ENCODE measurements around the gene TNFRSF1A.

TNFRSF1A gene

DNA sequence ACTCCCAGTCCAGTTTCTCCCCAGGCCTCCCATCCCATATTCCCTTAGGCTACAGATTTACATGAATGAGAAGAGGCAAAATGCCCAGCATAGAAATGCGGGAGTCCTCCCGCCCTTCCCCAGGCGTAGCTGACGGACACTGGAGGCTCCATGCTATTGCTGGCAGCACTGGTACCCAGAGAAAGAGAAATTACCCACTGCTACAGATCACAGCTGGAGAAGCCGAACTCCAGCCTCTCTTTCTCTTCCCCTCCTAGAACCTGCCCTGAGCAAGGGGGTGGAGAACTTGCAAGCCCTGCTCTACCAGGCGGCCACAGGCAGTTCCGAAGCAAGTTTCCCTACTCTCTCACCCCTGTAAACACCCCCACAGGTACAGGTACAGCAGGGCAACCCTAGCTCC is 45.7 kb upstream of the TNFRSF1A start:
- Histone ChIP-seq H3K27ac (replicated peaks) (no peak overlapping the region), H3K27me3 (ENCODE audit: insufficient read depth, poor library complexity, severe bottlenecking) (no peaks in the 10 kb centered on the region), H3K4me3 (replicated peaks; ENCODE audit: insufficient read depth, low read length) (no peak overlapping the region)
- DNase-seq (ENCODE audit: low read depth in 1 of 2, low spot score in 1 of 2) = no peak
- TF ChIP-seq POLR2AphosphoS5 (IDR thresholded peaks at IDR 0.05; ENCODE audit: low read depth) (no peak), SPI1 (IDR thresholded peaks at IDR 0.05; ENCODE audit: borderline replicate concordance, low read depth) (no peak), GABPA (IDR thresholded peaks at IDR 0.05; ENCODE audit: low read depth) (no peak)
- TF ChIP-seq, protein P1, sequence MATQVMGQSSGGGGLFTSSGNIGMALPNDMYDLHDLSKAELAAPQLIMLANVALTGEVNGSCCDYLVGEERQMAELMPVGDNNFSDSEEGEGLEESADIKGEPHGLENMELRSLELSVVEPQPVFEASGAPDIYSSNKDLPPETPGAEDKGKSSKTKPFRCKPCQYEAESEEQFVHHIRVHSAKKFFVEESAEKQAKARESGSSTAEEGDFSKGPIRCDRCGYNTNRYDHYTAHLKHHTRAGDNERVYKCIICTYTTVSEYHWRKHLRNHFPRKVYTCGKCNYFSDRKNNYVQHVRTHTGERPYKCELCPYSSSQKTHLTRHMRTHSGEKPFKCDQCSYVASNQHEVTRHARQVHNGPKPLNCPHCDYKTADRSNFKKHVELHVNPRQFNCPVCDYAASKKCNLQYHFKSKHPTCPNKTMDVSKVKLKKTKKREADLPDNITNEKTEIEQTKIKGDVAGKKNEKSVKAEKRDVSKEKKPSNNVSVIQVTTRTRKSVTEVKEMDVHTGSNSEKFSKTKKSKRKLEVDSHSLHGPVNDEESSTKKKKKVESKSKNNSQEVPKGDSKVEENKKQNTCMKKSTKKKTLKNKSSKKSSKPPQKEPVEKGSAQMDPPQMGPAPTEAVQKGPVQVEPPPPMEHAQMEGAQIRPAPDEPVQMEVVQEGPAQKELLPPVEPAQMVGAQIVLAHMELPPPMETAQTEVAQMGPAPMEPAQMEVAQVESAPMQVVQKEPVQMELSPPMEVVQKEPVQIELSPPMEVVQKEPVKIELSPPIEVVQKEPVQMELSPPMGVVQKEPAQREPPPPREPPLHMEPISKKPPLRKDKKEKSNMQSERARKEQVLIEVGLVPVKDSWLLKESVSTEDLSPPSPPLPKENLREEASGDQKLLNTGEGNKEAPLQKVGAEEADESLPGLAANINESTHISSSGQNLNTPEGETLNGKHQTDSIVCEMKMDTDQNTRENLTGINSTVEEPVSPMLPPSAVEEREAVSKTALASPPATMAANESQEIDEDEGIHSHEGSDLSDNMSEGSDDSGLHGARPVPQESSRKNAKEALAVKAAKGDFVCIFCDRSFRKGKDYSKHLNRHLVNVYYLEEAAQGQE (IDR thresholded peaks at IDR 0.05; ENCODE audit: insufficient replicate concordance, low read depth) = no peak
- TF ChIP-seq, protein P2, sequence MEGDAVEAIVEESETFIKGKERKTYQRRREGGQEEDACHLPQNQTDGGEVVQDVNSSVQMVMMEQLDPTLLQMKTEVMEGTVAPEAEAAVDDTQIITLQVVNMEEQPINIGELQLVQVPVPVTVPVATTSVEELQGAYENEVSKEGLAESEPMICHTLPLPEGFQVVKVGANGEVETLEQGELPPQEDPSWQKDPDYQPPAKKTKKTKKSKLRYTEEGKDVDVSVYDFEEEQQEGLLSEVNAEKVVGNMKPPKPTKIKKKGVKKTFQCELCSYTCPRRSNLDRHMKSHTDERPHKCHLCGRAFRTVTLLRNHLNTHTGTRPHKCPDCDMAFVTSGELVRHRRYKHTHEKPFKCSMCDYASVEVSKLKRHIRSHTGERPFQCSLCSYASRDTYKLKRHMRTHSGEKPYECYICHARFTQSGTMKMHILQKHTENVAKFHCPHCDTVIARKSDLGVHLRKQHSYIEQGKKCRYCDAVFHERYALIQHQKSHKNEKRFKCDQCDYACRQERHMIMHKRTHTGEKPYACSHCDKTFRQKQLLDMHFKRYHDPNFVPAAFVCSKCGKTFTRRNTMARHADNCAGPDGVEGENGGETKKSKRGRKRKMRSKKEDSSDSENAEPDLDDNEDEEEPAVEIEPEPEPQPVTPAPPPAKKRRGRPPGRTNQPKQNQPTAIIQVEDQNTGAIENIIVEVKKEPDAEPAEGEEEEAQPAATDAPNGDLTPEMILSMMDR (IDR thresholded peaks at IDR 0.05; ENCODE audit: insufficient read depth, low read length) = no peak

DNA sequence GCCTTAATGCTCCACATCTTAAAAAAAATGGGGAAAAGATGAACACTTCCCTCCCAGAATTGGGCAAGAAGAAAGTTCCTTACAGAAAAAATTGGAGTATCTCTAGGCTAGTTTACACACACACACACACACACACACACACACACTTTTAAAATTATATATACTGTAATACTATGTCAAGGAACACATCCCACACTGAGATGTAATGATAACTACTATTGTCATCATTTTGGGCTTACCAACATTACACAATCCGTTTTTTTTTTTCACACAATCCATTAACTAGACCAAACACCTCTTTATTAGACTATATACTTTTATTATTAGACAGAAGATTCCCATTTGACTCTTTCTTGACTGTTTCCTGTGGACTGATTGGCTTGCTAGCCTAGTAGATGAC is 44.6 kb upstream of the TNFRSF1A start:
- TF ChIP-seq, protein P1 (IDR thresholded peaks at IDR 0.05; ENCODE audit: insufficient replicate concordance, low read depth) = no peak
- TF ChIP-seq, protein P2 (IDR thresholded peaks at IDR 0.05; ENCODE audit: insufficient read depth, low read length) = no peak
- TF ChIP-seq SPI1 (IDR thresholded peaks at IDR 0.05; ENCODE audit: borderline replicate concordance, low read depth) (no peak), GABPA (IDR thresholded peaks at IDR 0.05; ENCODE audit: low read depth) (no peak), POLR2AphosphoS5 (IDR thresholded peaks at IDR 0.05; ENCODE audit: low read depth) (no peak)
- DNase-seq (ENCODE audit: low read depth in 1 of 2, low spot score in 1 of 2) = no peak
- H3K27me3 ChIP-seq (ENCODE audit: insufficient read depth, poor library complexity, severe bottlenecking) = no peaks in the 10 kb centered on the region
- H3K4me3 ChIP-seq (replicated peaks; ENCODE audit: insufficient read depth, low read length) = no peak overlapping the region
- H3K27ac ChIP-seq (replicated peaks) = no peak overlapping the region

DNA sequence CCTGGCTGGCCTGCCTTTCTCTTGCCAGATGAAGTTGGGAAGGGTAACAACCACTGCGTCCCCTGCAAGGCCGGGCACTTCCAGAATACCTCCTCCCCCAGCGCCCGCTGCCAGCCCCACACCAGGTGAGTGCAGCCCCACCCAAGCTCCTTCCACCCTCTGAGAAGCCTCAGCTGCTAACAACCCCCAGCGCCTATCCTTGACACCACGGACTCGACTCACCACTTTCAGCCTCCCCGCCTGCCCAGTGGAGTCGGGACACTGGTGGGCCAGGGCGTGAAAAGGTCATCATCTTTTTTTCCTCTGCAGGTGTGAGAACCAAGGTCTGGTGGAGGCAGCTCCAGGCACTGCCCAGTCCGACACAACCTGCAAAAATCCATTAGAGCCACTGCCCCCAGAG is 44.2 kb upstream of the TNFRSF1A start:
- DNase-seq (ENCODE audit: low read depth in 1 of 2, low spot score in 1 of 2) = no peak
- TF ChIP-seq SPI1 (IDR thresholded peaks at IDR 0.05; ENCODE audit: borderline replicate concordance, low read depth) (no peak), POLR2AphosphoS5 (IDR thresholded peaks at IDR 0.05; ENCODE audit: low read depth) (no peak), GABPA (IDR thresholded peaks at IDR 0.05; ENCODE audit: low read depth) (no peak)
- TF ChIP-seq, protein P1 (IDR thresholded peaks at IDR 0.05; ENCODE audit: insufficient replicate concordance, low read depth) = no peak
- TF ChIP-seq, protein P2 (IDR thresholded peaks at IDR 0.05; ENCODE audit: insufficient read depth, low read length) = no peak
- no peak overlapping the region for H3K27ac ChIP-seq (replicated peaks)
- H3K27me3 ChIP-seq (ENCODE audit: insufficient read depth, poor library complexity, severe bottlenecking) = no peaks in the 10 kb centered on the region
- no peak overlapping the region for H3K4me3 ChIP-seq (replicated peaks; ENCODE audit: insufficient read depth, low read length)

Data from HL-60 (cell line).